GM19328 (cell line): ENCODE results near the gene TIPARP.
A peak's percentile ranks its signal among the peaks of the same experiment; 100 is the strongest.

Source experiments
- ATAC-seq: cut with Tn5 transposase; IDR thresholded peaks from one replicate; pipeline ENCODE4 v1.9.1; 2021; ENCODE audit warnings: mild to moderate bottlenecking, moderate library complexity; ENCODE audit not compliant: unreplicated experiment

TIPARP gene

GRCh38 chr3:156674046-156674910 lies at the start of gene TIPARP:
Gene TIPARP, plus strand, starts transcription at chr3:156674590. Its CDS starts 3,108 bp downstream, at chr3:156677698.
- peak; percentile 78 for ATAC-seq

- ATAC-seq, result no peak
These were observed 48.3 kb upstream of the TIPARP start for GRCh38 chr3:156626104-156626503.

GRCh38 chr3:156627946-156628569 lies 46.3 kb upstream of the TIPARP start:
- ATAC-seq, result no peak

GRCh38 chr3:156628836-156629618 lies 45.4 kb upstream of the TIPARP start:
- no peak for ATAC-seq

- ATAC-seq, result no peak
These were observed 44.2 kb upstream of the TIPARP start for GRCh38 chr3:156630081-156630772.

- no peak for ATAC-seq
These were observed 43.7 kb upstream of the TIPARP start for GRCh38 chr3:156630773-156631093.

- no peak for ATAC-seq
These were observed 43.1 kb upstream of the TIPARP start for GRCh38 chr3:156631323-156631722.

GRCh38 chr3:156632601-156633000 lies 41.8 kb upstream of the TIPARP start:
- ATAC-seq, result no peak

GRCh38 chr3:156633335-156633734 lies 41.1 kb upstream of the TIPARP start:
- ATAC-seq, result no peak

- no peak for ATAC-seq
These were observed 39.4 kb upstream of the TIPARP start for GRCh38 chr3:156635034-156635433.

GRCh38 chr3:156635973-156636372 lies 38.4 kb upstream of the TIPARP start:
- ATAC-seq, result no peak

- ATAC-seq, result no peak
These were observed 36.8 kb upstream of the TIPARP start for GRCh38 chr3:156637480-156638022.

- ATAC-seq, result no peak
These were observed 36.1 kb upstream of the TIPARP start for GRCh38 chr3:156638271-156638670.

GRCh38 chr3:156639414-156640023 lies 34.9 kb upstream of the TIPARP start:
- no peak for ATAC-seq

GRCh38 chr3:156641618-156641975 lies 32.8 kb upstream of the TIPARP start:
- no peak for ATAC-seq

- no peak for ATAC-seq
These were observed 31.4 kb upstream of the TIPARP start for GRCh38 chr3:156642750-156643728.

- peak; percentile 80 for ATAC-seq
These were observed 30.5 kb upstream of the TIPARP start for GRCh38 chr3:156643729-156644389.

- ATAC-seq, result no peak
These were observed 29.4 kb upstream of the TIPARP start for GRCh38 chr3:156644958-156645357.

- ATAC-seq, result no peak
These were observed 27.4 kb upstream of the TIPARP start for GRCh38 chr3:156646958-156647357.
